T-helper 1 cell treated with Interleukin-12 subunit alpha and Interleukin-12 subunit beta and Interleukin-4 antibody, amounts not matched to agents 30 μg/mL and 1 μg/mL, for 36 hours (primary cell): ENCODE results near the gene C1QC.

Experiments used
- H3K27ac Mint-ChIP-seq: one replicate; pipeline ENCODE4 v1.8.0; 2021; ENCODE audit warnings: mild to moderate bottlenecking, mixed read lengths
- H3K27me3 Mint-ChIP-seq: one replicate; pipeline ENCODE4 v1.8.0; 2021; ENCODE audit warnings: low read depth, mixed read lengths
- H3K36me3 Mint-ChIP-seq: one replicate; pipeline ENCODE4 v1.8.0; 2021; ENCODE audit warnings: low read depth, mixed read lengths
- H3K4me1 Mint-ChIP-seq: one replicate; pipeline ENCODE4 v1.8.0; 2021; ENCODE audit warnings: low read depth, mixed read lengths
- H3K4me3 Mint-ChIP-seq: one replicate; pipeline ENCODE4 v1.8.0; 2021; ENCODE audit warnings: mild to moderate bottlenecking, moderate library complexity, mixed read lengths
- H3K9me3 Mint-ChIP-seq: one replicate; pipeline ENCODE4 v1.8.0; 2021; ENCODE audit warnings: mixed read lengths

C1QC gene

DNA sequence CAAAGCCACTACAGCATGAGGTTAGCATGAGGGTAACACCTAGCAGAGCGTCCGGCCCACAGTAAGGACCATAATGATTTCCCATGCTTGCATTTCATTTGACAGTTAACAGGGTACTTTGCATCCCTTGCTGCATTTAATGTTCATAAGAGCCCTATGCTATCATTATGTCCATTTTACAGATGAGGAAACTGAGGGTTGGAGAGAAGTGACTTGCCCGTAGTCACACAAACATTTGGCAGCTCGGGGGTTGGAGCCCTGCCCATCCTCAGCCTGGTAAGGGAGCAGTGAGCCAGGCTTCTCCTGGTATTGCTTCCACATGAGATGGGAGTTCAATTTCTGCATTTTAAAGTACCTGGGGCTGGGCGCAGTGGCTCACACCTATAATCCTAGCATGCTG, 50.7 kb downstream of the C1QC start:
- Mint-ChIP-seq H3K27ac (no peak overlapping the region), H3K4me1 (no peaks in the 10 kb centered on the region), H3K9me3 (no peaks in the 10 kb centered on the region), H3K27me3 (no peaks in the 10 kb centered on the region), H3K4me3 (no peak overlapping the region), H3K36me3 (no peaks in the 10 kb centered on the region)

DNA sequence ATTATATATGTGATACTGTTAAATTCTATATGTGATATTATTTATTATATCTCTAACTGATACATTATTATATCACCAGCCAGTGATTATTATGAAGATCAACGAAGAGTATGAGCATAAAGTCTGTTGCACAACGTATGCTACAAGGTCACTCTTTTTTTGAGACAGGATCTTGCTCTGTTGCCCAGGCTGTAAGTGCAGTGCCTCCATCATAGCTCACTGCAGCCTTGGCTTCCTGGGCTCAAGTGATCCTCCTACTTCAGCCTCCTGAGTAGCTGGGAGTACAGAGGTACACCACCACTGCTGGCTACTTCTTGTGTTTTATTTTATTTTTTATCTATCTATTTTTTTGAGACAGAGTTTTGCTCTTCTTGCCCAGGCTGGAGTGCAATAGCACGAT, 53.2 kb downstream of the C1QC start:
- no peak overlapping the region for H3K27ac Mint-ChIP-seq
- no peaks in the 10 kb centered on the region for H3K36me3 Mint-ChIP-seq
- no peak overlapping the region for H3K4me3 Mint-ChIP-seq
- no peaks in the 10 kb centered on the region for H3K4me1 Mint-ChIP-seq
- H3K9me3 Mint-ChIP-seq, result no peaks in the 10 kb centered on the region
- no peaks in the 10 kb centered on the region for H3K27me3 Mint-ChIP-seq
